Cardiac septum (tissue), 1 donor: ENCODE data around the gene SPR. TPM values are rescaled to one million over a fixed set of nuclear protein-coding genes. Genes with fewer than 3 reads are reported as not detected.
A peak's percentile ranks its signal among the peaks of the same experiment; 100 is the strongest.

Source experiments
- DNase-seq: peaks from one replicate; pipeline ENCODE4 v3.0.0-alpha.2; 2020; ENCODE audit warnings: low spot score
- intact Hi-C: fragments of 100-400 bp; cut with DNase I; formaldehyde crosslinking; loops from one replicate; pipeline ENCODE4 v1.14.0; 2022
- total RNA-seq: library from RNA; stranded (reverse); fragmentation: NEBNext Ultra II Directional; extraction: Animal tissue kit (Norgen Biotek cat#: 25700); gene quantifications from one replicate; pipeline ENCODE4 v1.2.1, GENCODE V29; 2021
- donor health status: DM: no; HTN: no; CAD: no.

SPR gene
- total RNA-seq, 1 donor from 2014 or later: 35.4 TPM

DNA sequence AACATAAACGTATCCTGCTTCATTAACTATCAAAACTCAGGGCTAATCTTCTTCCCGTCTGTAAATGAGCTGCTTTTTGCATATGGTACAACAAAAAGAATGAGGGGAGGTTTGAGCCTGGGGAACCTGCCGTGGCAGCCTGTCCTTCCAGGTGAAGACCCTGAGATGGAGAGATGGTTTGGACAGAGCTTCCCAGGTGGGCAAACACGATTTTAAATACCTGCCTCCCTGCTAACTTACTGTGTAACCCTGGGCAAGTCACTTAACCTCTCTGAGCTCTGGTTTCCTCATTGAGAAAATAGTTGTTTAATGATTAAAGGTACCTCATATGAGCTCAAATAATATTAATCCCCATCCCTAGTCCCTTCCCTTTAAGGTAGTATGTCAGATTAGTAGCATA, 39.2 kb downstream of the SPR start:
- no peak for DNase-seq
- intact Hi-C loops: no loop called here

DNA sequence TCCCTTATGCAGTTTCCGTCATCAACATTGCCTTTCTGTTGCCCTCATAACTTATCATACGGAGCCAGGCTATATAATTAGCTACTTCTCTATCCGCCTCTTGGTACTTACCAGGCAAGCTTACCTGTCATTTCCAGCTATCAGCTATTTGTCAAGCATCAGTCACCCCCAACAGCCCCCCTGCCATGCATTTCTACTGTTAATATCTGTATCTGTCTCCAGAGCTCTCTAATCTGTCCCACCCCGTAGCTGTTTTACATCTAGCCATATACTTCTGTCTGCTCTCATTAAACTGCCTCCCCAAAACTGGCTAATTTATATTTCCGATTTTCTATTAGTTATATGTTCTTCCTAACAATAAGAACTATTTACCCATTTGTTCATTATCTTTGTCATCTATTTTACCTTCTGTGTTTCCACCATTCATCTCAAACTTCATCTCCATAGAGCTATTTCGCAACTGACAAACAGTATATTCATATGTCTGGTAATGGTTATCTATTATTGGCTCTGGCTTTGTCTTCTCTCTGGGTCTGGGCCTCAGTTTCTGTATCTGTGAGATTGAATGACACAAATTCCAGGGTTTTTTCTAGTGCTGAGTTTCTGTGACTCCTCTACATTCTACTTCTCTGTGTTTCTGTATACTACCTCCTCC, 39.7 kb downstream of the SPR start:
- DNase-seq: no peak
- intact Hi-C loops: no loop called here

DNA sequence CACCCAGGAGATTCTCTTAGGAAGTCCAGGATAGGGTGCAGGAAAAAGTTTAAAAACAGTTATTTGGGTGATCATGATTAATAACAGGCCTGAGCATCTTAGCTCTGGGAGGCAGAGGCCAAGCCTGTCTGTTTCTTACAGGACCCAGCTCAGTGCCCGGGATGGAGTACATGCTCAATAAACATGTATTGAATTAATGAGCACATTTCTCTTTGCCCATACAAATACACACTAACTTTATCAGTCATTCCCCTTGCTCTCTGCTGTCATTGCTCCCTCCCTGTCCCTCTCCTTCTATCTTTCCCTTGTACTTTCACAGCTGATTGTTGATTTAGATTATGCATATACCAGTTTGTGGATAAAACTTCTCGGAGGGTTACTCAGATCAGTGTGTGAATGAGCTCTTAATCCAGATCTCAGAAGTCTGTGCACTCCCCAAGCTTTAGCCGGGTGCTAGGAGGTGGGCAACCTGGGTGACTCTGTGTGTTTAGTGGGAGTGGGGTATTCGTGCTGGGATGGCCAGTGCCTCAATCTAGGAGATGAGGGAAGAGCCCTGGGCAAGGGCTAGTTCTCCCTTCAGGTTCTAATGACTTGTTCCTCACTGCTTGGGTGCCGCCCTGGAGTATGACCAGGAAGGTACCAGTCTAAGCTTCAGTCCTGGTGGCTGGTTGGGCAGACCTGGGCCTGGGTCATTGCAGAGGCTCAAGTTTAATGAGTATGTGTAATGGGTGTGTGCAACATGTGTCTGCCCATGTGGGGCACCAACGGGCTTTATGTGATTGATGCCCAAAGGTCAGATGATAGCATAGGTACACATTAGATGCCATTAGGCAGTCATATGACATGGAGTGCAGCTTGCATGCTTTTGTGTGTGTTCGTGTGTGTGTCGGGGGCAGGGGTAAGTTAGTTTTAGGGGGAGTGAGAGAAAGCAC, 40.7 kb downstream of the SPR start:
- peak; percentile 67 for DNase-seq
- intact Hi-C loops: no loop called here

DNA sequence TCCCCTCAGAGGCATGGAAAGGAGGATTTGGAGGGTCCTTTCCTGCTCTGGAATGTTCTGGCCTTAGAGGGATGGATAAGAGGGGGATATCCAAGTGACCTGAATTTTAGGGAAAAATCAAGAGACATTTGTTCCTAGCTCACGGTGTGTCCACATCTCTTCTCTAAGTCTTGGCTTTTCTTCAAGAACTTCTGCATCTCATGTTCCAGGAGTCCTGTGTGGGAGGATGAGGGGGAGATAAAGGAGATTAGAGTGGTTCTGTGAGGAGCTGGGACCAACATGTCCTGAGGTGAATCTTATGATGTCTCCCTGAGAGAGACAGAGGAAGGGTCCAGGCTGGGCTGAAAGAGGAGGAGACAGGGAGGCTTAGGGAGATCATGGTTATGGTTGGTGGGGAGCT, 41.8 kb downstream of the SPR start:
- intact Hi-C loops: no loop called here
- DNase-seq: peak; percentile 20

DNA sequence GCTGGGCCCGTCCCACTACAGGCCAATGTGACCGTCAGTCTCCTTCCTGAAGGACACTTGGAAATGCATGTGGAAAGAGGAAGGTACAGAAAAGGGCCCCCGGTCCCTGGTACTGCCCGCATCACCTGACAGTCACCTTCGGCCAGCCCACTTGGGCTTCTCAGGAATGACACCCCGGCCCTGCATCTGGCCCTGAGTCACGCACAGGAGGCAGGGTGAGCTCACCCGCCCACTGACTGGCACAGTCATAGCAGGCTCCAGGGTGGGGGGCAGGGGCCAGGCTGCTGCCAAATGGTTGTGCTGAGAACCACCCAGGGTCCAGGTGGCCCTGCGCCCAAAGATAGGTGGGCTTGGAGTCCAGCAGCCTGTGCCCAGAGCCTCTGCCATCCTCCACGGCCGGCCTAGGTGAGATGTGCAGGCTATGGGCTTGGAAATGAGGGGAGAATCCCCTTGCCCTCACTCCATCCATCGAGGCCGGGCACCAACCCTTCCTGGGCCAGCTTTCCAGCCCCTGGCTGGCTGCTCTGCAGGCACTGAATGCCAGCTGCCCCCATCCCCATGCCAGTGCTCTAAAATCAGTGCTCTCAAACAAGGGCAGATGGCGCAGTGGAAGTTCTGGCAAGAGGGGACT, 44.2 kb downstream of the SPR start:
- intact Hi-C loops: no loop called here
- peak; percentile 71 for DNase-seq

DNA sequence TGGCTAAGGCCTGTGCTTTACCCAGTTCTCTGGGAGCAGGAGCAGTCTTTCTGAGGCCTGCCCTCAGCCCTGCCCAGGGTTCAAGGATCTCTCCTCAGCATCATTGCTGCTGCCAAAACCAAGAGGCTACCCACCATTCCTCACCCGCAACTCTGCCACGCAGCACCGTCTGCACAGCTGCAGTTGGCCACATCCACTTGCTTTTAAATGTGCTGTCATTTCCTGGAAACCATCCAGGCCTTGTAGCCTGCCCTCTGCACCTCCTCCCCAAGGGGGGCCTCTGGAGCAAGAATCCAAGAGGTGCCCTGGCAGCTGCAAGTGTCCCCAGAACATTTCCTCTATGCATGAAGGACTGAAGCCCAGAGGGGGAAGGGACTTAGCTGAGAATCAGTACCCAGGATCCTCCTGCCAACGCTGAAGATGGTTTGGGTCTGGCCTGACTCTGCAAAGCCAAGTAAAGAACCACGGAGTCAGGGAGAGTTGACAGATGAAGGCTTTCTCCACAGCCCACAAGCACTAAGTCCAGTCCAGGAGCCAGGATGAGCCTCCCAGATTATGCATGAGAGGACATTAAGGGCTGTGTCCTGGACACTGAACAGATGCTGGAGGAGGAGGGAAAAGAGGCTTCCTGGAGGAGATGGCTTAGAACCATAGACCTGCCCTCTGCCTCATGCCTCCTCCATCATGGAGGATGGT, 45.0 kb downstream of the SPR start:
- intact Hi-C loops: no loop called here
- no peak for DNase-seq

DNA sequence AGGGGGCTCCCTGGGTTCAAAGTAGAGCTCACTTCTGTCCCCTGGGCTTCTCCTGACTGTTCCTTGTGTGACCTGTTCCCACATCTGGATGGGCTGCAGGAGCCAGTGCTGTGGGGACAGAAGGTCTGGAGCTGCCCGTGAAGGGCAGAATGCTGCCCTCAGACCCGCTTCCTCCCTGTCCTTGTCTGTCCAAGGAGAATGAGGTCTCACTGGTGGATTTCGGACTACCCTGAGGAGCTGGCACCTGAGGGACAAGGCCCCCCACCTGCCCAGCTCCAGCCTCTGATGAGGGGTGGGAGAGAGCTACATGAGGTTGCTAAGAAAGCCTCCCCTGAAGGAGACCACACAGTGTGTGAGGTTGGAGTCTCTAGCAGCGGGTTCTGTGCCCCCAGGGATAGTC, 45.6 kb downstream of the SPR start:
- intact Hi-C loops: no loop called here
- DNase-seq: no peak

DNA sequence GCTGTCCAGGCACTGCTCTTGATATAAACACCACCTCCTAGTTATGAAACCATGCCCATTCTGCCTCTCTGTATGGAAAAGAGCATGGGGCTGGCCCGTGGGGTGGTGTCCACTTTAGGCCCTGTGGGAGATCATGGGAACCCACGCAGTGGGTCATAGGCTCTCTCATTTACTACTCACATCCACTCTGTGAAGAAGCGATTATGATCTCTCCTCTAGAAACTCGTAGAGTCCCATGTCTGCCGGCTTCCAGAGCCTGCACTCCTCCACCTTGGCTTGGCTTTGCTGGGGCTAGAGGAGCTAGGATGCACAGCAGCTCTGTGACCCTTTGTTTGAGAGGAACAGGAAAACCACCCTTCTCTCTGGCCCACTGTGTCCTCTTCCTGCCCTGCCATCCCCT, 46.0 kb downstream of the SPR start:
- intact Hi-C loops: no loop called here
- no peak for DNase-seq

DNA sequence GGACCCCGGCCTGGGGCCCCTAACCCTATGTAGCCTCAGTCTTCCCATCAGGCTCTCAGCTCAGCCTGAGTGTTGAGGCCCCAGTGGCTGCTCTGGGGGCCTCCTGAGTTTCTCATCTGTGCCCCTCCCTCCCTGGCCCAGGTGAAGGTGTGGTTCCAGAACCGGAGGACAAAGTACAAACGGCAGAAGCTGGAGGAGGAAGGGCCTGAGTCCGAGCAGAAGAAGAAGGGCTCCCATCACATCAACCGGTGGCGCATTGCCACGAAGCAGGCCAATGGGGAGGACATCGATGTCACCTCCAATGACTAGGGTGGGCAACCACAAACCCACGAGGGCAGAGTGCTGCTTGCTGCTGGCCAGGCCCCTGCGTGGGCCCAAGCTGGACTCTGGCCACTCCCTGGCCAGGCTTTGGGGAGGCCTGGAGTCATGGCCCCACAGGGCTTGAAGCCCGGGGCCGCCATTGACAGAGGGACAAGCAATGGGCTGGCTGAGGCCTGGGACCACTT, 46.5 kb downstream of the SPR start:
- no peak for DNase-seq
- intact Hi-C loops: no loop called here

DNA sequence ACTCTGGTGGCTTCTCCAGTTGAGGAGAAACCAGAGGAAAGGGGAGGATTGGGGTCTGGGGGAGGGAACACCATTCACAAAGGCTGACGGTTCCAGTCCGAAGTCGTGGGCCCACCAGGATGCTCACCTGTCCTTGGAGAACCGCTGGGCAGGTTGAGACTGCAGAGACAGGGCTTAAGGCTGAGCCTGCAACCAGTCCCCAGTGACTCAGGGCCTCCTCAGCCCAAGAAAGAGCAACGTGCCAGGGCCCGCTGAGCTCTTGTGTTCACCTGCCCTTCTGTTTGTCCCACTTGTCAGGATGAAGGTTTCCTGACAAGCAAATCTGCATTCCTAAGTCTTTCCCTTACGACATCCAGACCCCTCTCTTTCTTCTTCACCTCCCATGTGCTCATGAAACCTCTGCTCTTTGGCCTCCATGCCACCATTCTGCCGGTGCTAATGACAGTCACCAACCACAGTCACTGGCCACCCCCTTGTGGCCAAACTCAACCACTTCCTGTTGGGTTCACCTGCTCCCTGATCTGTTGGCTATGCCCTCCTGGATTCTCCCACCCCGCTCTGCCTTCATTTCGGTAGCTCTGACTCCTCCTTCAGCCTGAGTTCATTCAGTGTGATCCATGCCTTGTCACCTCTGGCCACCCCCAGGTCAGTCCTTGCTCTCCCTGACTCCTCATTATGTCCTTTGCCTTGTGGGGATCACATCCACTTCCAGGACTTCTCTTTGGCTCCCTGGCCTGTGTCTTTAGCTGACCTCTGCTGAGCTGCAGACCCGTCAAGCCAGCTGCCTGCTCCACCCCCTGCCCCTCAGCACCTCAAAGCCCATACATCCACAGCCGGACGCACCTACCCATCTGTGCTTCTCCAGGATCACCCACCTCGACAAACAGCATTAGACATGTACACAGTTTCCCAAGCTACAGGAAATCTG, 47.7 kb downstream of the SPR start:
- no peak for DNase-seq
- intact Hi-C loops: no loop called here

DNA sequence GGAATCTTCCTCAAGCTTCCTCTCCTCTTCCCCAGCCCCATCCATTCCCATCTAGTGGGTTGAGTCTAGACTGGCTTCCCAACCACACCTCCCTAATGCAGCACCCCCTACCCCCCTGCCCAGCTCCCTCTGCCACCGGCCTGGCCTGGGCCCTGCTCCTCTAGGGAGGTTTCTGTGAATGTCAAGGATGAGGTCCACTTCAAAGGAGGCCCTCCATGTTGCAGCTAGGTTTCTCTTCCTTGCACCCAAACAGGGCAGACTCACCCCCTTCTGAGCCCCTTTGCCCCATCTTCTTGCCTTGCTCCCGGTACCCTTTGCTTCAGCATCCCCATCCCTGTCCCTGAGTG, 48.4 kb downstream of the SPR start:
- intact Hi-C loops: no loop called here
- no peak for DNase-seq

DNA sequence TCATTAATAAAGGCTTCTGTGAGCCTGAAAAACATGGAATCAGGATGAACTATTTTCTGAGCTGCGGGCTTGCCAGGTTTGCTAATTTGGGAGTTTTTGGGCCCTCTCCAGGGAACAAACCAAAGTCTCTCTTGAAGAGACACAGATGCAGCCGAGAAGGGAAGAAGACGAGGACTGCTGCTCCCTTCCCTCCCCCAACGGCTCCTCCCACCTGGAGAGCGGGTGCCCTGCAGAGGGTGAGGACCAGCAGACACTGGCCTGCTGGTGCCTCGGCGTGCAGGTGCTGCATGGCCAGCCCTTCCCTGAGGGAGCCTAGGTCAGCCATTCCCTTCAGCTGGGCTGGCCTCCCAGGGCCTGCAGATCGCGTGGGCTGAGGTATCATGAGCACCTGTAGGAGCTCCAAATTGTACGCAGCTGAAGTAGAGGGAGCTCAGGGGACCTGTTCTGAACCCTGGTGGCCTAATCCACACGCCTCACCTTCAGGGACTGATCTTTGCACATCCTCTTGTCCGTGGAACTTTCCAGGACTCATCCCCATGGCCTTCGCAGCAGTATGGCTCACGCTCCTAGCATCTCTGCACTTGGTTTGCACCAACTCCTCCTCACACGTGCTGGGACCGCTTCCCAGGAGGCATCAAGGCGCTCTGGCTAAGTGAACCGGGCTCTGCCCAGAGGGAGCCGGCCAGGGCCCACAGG, 49.6 kb downstream of the SPR start:
- DNase-seq: no peak

DNA sequence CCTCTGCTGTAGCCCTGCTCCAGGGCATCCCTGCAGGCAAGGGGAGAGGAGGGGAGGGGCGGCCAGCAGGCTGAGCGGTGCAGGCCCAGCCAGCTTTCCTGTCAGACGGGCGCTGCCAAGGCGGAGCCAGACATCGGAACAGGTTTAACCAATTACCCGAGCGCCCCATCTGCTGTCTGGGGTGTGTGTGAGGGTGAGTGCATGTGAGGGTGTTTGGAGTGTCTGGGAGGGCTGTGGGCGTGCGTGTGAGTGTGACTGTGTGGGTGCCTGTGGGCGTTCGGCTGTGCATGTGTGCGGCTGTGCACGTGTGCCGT, 50.1 kb downstream of the SPR start:
- intact Hi-C loops: no loop called here
- DNase-seq: no peak

More for the DNA sequence above, 49.6 kb downstream of the SPR start:
- intact Hi-C loops: no loop called here

DNA sequence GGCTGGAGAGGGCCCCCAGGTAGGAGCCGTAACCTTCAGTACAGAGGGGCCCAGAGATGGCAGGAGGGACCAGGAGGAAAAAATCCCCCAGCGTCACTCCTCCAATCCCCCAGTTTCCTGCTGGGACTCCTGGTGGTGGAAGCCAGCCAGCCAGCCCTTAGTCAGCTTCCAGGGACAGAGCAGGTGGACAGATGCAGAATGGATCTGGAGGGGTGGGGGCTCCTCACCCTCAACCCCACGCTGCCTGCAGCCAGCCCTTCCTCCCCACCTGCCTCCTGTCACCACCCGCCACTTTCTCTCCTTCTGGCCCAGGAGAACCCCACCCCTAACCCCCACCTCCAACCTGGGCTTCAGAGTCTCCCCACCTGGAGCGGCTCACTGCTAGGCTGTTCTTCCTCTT, 51.2 kb downstream of the SPR start:
- intact Hi-C loops: no loop called here
- no peak for DNase-seq

DNA sequence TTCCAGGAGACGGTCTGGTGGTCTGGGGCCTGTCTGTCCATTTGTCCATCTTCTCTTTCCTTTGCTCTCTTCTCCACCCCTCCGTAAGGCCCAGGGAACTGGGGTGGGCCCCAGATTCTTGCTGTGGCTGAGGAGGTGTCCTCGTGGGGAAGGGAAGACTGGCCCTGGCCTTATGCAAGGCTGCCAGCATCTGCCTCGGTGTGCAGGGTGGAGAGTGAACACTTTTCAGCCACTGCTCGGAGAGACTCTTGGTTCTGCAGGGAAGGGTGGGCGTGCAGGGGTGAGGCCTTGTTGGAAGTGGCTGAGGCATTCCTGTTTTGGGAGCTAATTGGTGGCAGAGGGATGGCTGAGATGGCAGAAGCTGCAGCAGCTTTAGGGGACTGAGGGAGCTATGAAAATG, 53.2 kb downstream of the SPR start:
- intact Hi-C loops: no loop called here
- no peak for DNase-seq

DNA sequence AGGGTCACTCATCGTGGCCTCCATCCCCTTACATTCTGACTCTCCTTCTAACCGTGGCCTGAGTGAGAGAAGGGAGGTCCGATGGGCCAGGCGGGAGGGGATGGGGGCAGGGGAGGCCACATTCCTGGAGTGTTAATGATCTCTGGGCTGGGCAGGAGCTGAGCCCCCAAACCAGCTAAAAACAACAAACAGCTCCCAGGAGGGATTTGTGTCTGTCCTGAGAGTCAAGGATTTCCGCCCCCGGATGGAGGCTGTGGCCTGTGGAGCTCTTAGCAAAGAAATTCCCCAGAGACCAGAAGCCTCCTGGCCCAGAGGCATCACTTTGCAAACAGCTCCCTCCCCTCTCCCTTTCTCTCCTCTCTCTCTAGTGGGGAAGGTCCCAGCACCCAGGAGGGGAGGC, 53.6 kb downstream of the SPR start:
- DNase-seq: no peak
- intact Hi-C loops: no loop called here
